T-helper 1 cell (primary cell): ENCODE data around the gene TCP1.
"Not testable (repeated sequence)": the region's sequence is repeated elsewhere in the genome, so short reads cannot be mapped to it uniquely, and the experiment has no call there.

Experiments
- DNase-seq, 5 donors: peaks; one replicate each; pipeline ENCODE4 v3.0.0-alpha.2; 2012 to 2020

TCP1 gene

GRCh38 chr6:159816775-159817174, 27.4 kb upstream of the TCP1 start:
- DNase-seq, result not testable (repeated sequence)

- DNase-seq, result no peak
These were observed 26.0 kb upstream of the TCP1 start for GRCh38 chr6:159815410-159815809.

- no peak for DNase-seq
These were observed 24.4 kb upstream of the TCP1 start for GRCh38 chr6:159813781-159814180.

- DNase-seq, result no peak
These were observed 19.7 kb upstream of the TCP1 start for GRCh38 chr6:159809149-159809548.

- DNase-seq, result no peak
These were observed 19.2 kb upstream of the TCP1 start for GRCh38 chr6:159808647-159809046.

GRCh38 chr6:159807150-159807858, 17.9 kb upstream of the TCP1 start:
- no peak for DNase-seq

GRCh38 chr6:159806021-159806458, 16.6 kb upstream of the TCP1 start:
- no peak for DNase-seq

GRCh38 chr6:159805440-159806020, 16.1 kb upstream of the TCP1 start:
- DNase-seq, result no peak

GRCh38 chr6:159804504-159804903, 15.1 kb upstream of the TCP1 start:
- no peak for DNase-seq

- DNase-seq, result no peak
These were observed 12.5 kb upstream of the TCP1 start for GRCh38 chr6:159801935-159802334.

GRCh38 chr6:159800141-159800865, 10.9 kb upstream of the TCP1 start, which contains the start of gene PNLDC1:
Gene PNLDC1, plus strand, starts transcription at chr6:159800276. Its CDS starts 32 bp downstream, at chr6:159800308.
- no peak for DNase-seq

- DNase-seq, result no peak
These were observed 8.2 kb upstream of the TCP1 start for GRCh38 chr6:159797554-159797953.

- not testable (repeated sequence) for DNase-seq
These were observed 5.6 kb upstream of the TCP1 start for GRCh38 chr6:159794976-159795375.

- DNase-seq, result peak in 3 of 5 donors; percentile 10 to 20 (median 19)
These were observed 1.7 kb upstream of the TCP1 start for GRCh38 chr6:159790956-159791598.

GRCh38 chr6:159790149-159790955, 950 bp upstream of the TCP1 start, which contains the start of gene MRPL18:
Gene MRPL18, plus strand, starts transcription at chr6:159790467. Its CDS starts 121 bp downstream, at chr6:159790588.
- DNase-seq, result peak; percentile 80 to 97 (median 81)

GRCh38 chr6:159788753-159789376, 537 bp downstream of the TCP1 start:
- peak in 4 of 5 donors; percentile 10 to 34 (median 22) for DNase-seq

- peak in 1 of 5 donors; percentile 13 for DNase-seq
These were observed 1.1 kb downstream of the TCP1 start for GRCh38 chr6:159788276-159788675.

GRCh38 chr6:159778542-159779103, 10.8 kb downstream of the TCP1 start:
- no peak for DNase-seq

- DNase-seq, result no peak
These were observed 11.3 kb downstream of the TCP1 start for GRCh38 chr6:159778131-159778530.

- DNase-seq, result no peak
These were observed 12.0 kb downstream of the TCP1 start for GRCh38 chr6:159777240-159777904.

GRCh38 chr6:159772196-159772595, 17.2 kb downstream of the TCP1 start:
- no peak for DNase-seq
